ENCODE results near the gene MALAT1.
"Not testable (repeated sequence)": the region's sequence is repeated elsewhere in the genome, so short reads cannot be mapped to it uniquely, and the experiment has no call there.

Gene MALAT1

DNA sequence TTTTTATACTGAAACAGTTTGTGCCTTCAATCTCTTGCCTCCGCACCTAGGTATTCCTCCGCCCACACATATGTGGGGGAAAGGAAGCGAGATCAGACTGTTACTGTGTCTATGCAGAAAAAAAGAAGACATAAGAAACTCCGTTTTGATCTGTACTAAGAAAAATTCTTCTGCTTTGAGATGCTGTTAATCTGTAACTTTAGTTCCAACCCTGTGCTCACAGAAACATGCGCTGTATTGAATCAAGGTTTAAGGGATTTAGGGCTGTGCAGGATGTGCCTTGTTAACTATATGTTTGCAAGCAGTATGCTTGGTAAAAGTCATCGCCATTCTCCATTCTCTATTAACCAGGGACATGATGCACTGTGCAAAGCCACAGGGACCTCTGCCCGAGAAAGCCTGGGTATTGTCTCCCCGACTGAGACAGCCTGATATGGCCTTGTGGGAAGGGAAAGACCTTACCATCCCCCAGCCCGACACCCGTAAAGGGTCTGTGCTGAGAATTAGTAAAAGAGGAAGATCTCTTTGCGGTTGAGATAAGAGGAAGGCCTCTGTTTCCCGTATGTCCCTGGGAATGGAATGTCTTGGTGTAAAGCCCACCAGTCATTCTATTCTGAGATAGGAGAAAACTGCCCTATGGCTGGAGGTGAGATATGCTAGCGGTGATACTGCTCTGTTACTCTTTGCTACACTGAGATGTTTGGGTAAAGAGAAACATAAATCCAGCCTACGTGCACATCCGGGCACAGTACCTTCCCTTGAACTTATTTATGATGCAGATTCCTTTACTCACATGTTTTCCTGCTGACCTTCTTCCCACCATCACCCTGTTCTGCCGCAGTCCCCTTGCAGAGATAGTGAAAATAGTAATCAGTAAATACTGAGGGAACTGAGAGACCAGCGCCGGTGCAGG lies 24.1 kb downstream of the MALAT1 start:
- not testable (repeated sequence) for FAIRE-seq

DNA sequence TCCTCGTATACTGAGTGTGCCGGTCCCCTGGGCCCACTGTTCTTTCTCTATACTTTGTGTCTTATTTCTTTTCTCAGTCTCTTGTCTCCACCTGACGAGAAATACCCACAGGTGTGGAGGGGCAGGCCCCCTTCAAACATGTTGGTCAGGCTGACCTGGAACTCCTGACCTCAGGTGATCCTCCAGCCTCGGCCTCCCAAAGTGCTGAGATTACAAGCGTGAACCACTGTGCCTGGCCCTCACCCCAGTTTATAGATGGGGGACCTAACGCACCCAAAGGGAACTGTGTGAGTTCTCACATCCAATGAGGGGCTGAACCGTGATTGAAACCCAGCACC lies 24.8 kb downstream of the MALAT1 start:
- not testable (repeated sequence) for FAIRE-seq

DNA sequence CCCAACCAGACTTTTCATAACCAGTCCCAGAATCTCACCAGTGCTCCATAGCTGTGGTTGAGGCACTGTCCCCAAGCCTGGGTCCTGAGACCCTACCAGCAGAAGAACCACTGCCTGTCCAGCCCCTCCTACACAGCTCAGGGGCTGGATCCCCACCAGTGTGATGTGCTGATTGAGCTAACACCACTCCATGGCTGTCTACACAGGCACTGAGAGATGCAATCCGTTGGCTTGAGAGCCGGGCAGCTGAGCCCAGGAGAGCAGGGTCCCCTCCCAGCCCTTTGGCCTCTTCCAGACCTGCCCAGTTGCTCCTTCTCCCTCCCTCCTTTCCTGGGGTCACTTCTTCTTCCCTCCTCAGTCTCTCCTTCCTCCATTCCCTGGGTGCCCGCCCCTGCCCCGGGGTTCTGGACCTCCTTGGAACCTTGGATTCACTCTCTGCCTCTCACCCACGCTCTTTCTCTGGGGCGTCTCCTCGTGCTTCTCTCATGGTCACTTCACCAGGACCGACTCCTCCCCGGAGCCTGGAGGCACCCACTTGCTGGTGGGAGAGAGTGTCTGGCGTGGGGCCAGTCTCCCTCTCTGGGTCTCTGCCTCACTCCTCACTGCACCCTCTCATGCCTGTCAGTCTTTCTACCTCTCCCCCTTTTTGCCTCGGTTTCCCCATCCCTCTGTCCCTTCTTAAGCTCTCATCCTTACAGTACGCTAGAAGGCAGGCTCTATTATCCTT lies 25.3 kb downstream of the MALAT1 start:
- FAIRE-seq, result no peak

DNA sequence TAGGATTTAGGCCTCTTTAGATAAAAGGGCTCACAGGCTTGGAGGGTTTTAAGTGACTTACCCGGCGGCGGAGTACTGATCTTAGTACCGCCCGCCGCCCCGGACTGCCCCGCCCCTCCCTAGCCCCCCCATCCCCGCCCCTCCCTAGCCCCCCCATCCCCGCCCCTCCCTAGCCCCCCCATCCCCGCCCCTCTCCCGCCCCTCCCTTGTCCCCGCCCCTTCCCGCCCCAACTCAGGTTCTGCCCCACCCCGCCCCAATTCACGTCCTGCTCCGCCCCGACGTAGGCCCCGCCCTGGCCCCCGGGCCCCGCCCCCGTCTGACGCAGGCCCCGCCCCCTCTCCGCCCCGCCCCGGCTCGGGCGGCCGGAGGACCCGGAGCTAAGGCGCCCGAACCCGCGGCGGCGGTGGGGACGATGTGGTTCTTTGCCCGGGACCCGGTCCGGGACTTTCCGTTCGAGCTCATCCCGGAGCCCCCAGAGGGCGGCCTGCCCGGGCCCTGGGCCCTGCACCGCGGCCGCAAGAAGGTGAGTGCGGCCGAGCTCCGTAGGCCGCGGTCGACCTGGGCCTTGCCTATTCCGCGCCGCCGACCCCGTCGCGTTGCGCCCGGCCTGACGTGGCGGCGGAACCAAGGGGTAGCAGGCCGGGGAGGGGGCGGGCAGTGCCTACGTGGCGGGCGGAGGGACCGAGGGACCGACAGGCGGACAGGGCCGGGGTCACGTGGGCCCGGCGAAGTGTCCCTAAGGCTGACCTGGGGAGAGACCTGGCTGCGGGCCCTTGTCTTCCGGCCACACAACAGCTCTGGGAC lies 26.1 kb downstream of the MALAT1 start, which contains the start of gene SCYL1:
SCYL1 (plus strand) TSS at position 343 of the 805 bp plus-strand sequence; CDS start at position 414, 71 bp downstream.
- FAIRE-seq, result no peak

DNA sequence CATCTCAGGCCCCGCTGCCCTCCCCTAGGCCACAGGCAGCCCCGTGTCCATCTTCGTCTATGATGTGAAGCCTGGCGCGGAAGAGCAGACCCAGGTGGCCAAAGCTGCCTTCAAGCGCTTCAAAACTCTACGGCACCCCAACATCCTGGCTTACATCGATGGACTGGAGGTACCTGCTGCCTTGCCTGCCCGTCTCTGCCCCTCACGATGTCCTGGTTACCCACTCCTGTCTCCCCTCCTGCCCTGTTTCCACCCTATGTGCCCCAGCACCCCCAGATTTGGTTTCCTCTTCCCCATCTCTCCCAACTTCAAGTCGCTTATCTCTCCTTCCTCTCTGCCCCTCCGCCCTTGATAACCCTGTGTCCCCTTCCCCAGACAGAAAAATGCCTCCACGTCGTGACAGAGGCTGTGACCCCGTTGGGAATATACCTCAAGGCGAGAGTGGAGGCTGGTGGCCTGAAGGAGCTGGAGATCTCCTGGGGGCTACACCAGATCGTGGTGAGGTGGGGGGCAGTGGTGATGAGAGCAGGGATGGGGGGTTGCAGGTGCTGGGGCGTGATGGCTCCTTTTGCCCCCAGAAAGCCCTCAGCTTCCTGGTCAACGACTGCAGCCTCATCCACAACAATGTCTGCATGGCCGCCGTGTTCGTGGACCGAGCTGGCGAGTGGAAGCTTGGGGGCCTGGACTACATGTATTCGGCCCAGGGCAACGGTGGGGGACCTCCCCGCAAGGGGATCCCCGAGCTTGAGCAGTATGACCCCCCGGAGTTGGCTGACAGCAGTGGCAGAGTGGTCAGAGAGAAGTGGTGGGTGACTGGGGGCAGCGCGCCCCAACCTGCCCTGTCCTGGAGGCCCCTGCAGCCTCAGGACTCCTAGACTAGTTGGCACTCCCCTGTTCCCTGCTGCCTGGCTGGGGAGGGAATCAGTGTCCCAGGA lies 27.0 kb downstream of the MALAT1 start:
- no peak for FAIRE-seq

DNA sequence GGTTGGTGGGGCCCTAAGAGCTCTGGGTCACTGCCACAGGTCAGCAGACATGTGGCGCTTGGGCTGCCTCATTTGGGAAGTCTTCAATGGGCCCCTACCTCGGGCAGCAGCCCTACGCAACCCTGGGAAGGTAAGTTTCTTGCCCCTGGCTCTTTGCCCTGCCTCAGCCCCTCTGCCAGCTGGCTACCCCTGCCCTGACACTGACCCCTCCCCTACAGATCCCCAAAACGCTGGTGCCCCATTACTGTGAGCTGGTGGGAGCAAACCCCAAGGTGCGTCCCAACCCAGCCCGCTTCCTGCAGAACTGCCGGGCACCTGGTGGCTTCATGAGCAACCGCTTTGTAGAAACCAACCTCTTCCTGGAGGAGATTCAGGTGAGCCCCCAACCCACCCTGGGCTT lies 27.9 kb downstream of the MALAT1 start:
- no peak for FAIRE-seq

DNA sequence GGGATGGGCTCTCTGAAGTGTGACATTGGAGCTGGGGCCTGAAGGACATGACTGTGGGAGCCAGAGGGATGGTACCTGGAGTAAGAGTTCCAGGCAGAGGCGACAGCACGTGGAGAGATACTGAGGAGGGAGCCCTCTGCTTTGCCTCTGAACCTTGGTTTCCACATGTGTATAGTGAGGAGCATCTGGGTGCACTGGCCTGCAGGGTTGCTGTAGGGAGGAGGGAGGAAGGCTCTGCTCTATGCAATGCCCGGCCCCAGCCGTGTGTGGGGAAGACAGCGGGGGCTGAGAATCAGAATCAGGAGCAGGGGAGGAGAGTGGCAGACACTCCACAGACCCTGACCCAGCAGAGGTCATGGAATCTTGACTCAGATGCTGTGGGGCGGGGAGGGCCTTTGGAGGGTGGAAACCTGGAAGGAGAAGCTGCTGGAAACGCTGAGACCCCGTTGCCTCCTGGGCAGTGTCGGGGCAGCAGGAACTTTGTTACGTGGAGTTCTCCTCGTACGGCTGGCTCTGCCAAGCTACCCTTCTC lies 30.0 kb downstream of the MALAT1 start:
- FAIRE-seq, result no peak

DNA sequence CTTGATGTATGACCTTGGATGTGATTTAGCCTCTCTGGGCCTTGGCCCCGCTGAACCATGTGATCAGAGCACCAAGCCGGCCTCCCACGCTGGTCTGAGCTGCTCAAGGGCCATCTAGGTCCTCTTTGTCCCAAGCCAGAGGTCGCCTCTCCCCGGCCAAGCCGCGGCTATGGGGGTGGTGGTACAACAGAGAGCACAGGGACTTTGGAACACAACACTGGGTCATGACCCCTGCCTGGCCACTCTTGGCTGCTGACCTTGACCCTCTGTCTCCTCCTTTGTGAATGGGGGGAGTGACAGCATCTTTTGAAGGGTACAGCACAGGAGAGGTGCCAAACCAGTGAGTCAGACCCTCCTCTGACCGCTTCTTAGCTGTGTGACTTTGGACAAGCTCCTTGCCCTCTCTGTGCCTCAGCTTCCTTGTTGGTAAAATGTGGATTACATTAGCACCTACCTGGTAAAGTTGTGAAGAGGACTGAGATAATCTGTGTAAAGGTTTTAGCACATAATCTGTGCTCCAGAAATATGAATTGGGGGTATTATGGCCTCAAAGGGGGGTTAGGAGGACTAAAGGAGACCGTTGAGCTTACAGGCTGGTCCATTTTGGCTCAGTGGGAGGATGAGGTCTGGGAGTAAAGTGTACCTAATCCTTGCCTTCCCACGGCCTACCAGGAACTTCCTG lies 30.8 kb downstream of the MALAT1 start:
- no peak for FAIRE-seq

DNA sequence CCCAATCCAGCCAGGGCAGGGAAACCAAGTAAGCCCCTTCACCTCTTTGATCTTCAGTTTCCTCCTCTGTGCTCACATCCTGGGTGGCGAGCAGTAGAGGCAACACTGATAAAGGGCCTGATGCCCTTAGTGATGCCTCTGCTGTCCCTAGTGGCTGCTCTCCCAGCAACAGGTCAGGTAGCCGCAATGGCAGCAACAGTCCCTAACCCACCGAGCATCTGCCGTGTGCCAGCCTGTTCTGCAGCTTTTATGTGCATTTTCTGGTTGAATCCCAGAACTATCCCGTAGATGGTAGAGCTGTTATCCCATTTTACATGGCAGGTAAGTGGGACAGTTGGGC lies 31.3 kb downstream of the MALAT1 start:
- no peak for FAIRE-seq

DNA sequence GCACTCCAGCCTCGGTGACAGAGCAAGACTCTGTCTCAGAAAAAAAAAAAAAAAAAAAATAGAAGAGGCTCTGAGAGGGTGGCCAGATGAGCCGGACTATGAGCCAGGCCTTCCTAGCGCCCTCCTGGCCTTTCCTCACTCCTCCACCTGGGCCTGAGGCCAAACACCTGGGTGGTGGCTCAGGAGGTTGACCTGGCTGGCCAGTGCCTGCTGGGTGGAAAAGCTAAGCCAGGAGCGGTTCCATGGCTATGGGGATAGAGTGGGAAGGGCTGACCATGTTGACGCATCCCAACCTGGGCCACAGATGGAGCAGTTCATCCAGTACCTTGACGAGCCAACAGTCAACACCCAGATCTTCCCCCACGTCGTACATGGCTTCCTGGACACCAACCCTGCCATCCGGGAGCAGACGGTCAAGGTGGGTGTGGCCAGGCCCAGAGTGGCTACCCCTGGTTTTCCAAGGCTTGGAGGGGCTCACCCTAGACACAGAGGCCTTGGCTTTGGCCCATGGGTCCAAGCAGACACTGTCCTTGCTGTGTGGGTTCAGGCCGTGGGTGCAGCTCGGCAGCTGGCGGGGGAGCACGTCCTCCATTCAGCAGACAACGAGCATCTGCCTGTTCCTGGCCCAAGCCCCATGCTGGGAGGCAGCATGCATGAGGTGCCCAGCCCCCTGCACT lies 33.7 kb downstream of the MALAT1 start:
- FAIRE-seq, result no peak

DNA sequence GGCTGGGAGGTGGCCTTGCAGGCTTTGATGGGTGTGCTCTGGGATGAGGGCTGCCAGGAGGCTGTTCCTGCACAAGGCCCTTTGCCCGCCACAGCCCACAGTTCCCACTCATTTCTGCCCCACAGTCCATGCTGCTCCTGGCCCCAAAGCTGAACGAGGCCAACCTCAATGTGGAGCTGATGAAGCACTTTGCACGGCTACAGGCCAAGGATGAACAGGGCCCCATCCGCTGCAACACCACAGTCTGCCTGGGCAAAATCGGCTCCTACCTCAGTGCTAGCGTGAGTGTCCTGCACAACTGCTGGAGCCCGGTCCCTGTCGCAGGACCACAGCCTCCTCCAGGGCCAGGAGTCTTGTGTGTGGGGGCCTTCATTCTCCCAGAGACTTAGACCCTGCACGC lies 36.3 kb downstream of the MALAT1 start:
- FAIRE-seq, result no peak

DNA sequence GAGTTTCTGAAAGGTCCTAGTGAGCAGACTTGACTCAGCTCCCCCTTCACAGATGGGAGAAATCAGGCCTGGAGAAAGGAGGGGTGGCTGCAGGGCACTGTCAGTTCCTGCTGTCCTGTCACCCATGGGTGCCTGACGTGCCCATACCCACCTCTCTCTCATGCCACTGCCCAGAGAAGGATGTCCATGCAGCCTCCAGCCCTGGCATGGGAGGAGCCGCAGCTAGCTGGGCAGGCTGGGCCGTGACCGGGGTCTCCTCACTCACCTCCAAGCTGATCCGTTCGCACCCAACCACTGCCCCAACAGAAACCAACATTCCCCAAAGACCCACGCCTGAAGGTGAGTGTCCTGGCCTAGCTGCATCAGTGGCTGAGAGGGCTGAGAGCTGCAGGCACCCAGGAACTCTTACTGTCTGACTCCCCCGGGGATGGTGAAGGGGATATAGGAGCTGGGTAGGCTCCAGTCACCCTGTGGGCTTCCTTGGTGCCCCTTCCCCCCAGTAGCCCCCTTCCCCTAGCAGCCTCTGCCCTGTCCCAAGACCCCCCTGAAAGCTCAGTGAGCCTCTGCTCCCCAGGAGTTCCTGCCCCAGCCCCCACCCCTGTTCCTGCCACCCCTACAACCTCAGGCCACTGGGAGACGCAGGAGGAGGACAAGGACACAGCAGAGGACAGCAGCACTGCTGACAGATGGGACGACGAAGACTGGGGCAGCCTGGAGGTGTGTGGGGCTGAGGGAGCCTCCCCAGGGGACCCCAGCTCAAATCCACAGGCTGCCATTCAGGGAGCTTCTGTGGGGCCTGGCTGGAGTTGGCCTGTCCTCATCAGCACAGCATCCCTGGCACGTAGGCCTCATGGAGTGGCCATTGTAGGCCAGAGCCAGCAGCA lies 37.8 kb downstream of the MALAT1 start:
- FAIRE-seq, result no peak

DNA sequence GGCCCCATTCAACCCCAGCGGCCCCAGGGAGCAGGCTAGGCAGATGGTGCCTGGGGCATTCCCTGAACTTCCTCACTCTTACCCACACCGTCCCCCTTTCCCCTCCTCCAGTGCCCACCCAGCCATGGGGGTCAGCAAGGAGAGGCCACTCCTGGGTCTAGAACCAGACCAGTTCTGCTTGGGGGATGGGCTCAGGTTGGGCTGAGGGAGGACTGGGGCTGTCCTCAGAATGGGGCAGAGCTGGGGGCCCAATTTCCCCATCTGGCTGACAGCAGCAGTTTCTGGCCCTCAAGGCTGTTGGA lies 38.4 kb downstream of the MALAT1 start:
- FAIRE-seq, result no peak

DNA sequence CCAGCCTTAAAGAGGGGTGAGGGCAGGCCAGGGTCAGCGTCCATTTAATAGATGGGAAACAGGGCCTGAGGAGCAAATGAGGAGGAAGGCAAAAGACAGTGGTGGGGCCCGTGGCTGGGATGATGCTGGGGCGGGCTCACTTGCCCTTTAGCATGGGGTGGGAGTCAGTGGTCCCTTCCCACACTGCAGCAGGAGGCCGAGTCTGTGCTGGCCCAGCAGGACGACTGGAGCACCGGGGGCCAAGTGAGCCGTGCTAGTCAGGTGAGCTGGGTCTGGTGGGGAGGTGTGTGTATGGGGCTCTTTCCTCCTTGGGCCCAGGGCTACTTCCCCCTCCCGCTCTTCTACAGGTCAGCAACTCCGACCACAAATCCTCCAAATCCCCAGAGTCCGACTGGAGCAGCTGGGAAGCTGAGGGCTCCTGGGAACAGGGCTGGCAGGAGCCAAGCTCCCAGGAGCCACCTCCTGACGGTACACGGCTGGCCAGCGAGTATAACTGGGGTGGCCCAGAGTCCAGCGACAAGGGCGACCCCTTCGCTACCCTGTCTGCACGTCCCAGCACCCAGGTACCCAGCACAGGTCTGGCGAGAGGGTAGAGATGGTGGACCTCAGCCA lies 38.9 kb downstream of the MALAT1 start:
- FAIRE-seq, result no peak

DNA sequence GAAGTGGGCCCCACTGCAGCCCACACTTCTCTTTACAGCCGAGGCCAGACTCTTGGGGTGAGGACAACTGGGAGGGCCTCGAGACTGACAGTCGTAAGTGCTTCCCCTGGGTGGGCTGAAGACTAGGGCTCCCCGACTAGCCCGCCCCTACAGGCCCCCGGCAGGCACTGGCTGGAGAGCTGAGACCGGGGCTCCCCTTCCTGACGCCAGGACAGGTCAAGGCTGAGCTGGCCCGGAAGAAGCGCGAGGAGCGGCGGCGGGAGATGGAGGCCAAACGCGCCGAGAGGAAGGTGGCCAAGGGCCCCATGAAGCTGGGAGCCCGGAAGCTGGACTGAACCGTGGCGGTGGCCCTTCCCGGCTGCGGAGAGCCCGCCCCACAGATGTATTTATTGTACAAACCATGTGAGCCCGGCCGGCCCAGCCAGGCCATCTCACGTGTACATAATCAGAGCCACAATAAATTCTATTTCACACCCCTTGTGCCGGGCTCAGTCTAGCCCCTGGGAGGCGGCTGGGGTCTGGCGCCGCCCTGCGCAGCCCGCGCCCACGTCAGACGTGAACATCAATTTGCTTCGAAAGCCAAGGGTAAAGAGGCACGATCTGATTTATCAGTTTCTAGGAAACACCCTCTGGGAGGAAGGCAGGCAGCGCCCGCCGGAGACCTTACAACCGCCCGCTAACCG lies 39.5 kb downstream of the MALAT1 start:
- FAIRE-seq, result no peak

DNA sequence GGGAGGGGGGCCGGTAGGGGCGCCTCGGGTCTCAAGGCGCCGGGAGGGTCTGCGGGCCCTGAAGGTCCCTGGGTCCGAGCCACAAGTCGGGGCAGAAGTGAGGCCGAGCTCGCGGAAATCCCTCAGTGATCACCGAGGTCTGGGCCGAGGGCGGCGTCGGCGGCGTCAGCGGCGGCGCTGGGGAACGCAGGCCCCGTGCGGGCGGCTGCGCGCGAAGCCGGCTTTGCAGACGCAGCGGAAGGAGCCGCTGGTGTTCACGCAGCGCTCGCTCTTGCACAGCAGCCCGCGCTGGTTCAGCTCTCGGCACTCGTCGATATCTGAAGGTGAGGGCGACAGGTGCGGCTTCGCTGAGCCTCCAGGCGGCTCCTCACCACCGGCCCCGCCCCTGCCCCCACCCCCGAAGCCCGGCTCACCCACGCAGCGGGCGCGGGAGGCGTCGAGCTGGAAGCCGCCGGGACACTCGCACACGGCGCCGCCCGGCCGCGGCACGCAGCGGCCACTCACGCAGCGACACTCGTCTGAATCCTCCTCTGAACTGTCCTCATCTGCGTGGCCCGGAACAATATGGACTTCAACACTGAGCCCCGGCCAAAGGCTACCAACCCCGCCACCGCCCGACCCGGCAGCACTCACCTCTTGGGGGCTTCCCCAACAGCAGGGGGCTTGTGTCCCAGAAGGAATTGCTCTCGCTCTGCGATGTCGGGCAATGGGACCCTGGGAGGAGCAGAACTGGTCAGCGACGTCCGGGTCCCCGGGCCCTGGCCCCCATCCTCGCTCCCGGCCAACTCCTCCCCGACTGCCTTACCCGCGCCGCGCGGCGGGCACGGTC lies 40.3 kb downstream of the MALAT1 start:
- no peak for FAIRE-seq

DNA sequence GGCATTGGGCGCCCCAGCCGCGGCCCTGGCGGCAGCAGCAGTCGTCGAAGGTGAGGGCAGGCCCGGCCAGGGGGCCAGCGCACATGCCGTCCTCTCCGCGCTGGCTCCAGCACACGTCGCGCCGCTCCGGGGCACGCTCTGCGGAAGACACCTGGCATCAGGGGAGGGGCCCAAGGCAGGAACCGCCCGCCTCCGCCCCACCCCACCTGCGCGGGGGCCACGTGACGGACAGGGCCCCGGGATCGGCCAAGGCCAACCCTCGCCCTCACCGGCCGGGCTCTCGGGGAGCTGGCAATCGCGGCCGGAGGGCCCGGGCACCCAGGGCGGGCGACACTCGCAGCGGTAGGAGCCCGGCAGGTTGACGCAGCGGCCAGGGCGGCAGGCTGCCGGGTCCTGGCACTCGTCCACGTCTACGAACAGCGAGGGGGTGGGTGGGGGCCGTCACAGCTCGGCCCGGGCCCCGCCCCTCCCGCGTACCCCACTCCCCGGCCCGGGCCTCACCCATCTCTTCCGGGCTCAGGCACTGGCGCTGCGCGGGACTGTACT lies 41.0 kb downstream of the MALAT1 start:
- FAIRE-seq, result no peak
